ENCODE measurements around the gene CEP170B. TPM values are rescaled to one million over a fixed set of nuclear protein-coding genes. Genes with fewer than 3 reads are reported as not detected.
"Not testable (repeated sequence)": the region's sequence is repeated elsewhere in the genome, so short reads cannot be mapped to it uniquely, and the experiment has no call there.

CEP170B gene
- total and polyA plus RNA-seq, 2 donors (not counting 3 experiments of a cell fraction or from before 2014, with no cell fraction given): 13.9 to 38.6 TPM

GRCh38 chr14:104856869-104857860 lies 7.9 kb upstream of the CEP170B start:
- H3K9ac ChIP-seq (replicated peaks; ENCODE audit: extremely low read depth, insufficient read depth, low read length): no peak overlapping the region
- ChIA-PET POLR2A (no interaction called here), CTCF (no interaction called here)
- H3K27ac ChIP-seq (ENCODE audit: insufficient read depth, low read depth, low read length): no peak overlapping the region
- dilution Hi-C loops (cut with MboI; ENCODE audit: extremely low pct_ligation_motif_present, low sequenced_read_pairs) (no loop called here), intact Hi-C loops (cut with micrococcal nuclease) (no loop called here)
- H3K36me3 ChIP-seq (ENCODE audit: control insufficient read depth in 2 of 2, extremely low read depth in 1 of 2, insufficient read depth in 2 of 2, low read length in 2 of 2): no peaks in the 10 kb centered on the region
- DNase-seq (ENCODE audit: low read depth, low spot score) (no peak), FAIRE-seq (no peak)
- no peaks in the 10 kb centered on the region for H4K20me1 ChIP-seq (replicated peaks; ENCODE audit: control insufficient read depth, extremely low read depth, insufficient read depth, low read length)
- no TSS peak for BruUV-seq (replicated peaks)
- H3K4me1 ChIP-seq (ENCODE audit: control insufficient read depth, extremely low read depth, insufficient read depth, low read length): no peaks in the 10 kb centered on the region
- H3K9me1 ChIP-seq (replicated peaks; ENCODE audit: control insufficient read depth, extremely low read depth, insufficient read depth, low read length): no peaks in the 10 kb centered on the region
- no peak overlapping the region for H2AFZ ChIP-seq (ENCODE audit: low read depth, low read length)
- H3K27me3 ChIP-seq (ENCODE audit: control insufficient read depth in 2 of 2, insufficient read depth in 2 of 2, low read length in 2 of 2): peaks cover 0 to 3% of the 10 kb centered on the region in 2 experiments
- TF ChIP-seq MAX (IDR thresholded peaks at IDR 0.05; ENCODE audit: insufficient read depth, insufficient read length) (no peak), POLR2AphosphoS5 (IDR thresholded peaks at IDR 0.05; ENCODE audit: insufficient read depth, low read depth, low read length) (no peak), GATA2 (IDR thresholded peaks at IDR 0.05; ENCODE audit: insufficient read depth, insufficient read length, low read depth, low read length) (no peak), JUN (IDR thresholded peaks at IDR 0.05; ENCODE audit: borderline replicate concordance, insufficient read depth, insufficient read length, low read depth) (no peak), CTCF (IDR thresholded peaks at IDR 0.05; ENCODE audit: extremely low read depth in 1 of 2, insufficient read depth in 1 of 2, low read depth in 1 of 2, low read length in 2 of 2) (no peak), EZH2 (IDR thresholded peaks at IDR 0.05; ENCODE audit: borderline replicate concordance, low read depth, low read length, severe bottlenecking) (no peak), POLR2A (IDR thresholded peaks at IDR 0.05; ENCODE audit: low read depth, low read length) (no peak), FOS (IDR thresholded peaks at IDR 0.05; ENCODE audit: borderline replicate concordance, insufficient read depth, low read length) (no peak), MYC (IDR thresholded peaks at IDR 0.05; ENCODE audit: low read depth, low read length) (no peak)
- no peaks in the 10 kb centered on the region for H3K79me2 ChIP-seq (ENCODE audit: control insufficient read depth, insufficient read depth, low read length)
- no peaks in the 10 kb centered on the region for H3K9me3 ChIP-seq (replicated peaks; ENCODE audit: control insufficient read depth, insufficient read depth, low read length)
- no peak overlapping the region for H3K4me2 ChIP-seq (ENCODE audit: insufficient read depth, low read length)
- no peak overlapping the region for H3K4me3 ChIP-seq (replicated peaks in 1 of 3; ENCODE audit: insufficient read depth in 1 of 3, low read depth in 1 of 3, low read length in 3 of 3)

GRCh38 chr14:104857931-104858330 lies 7.1 kb upstream of the CEP170B start:
- CTCF ChIA-PET; BruUV-seq (replicated peaks); DNase-seq (ENCODE audit: low read depth, low spot score); H3K27ac ChIP-seq (ENCODE audit: insufficient read depth, low read depth, low read length); dilution Hi-C loops (cut with MboI; ENCODE audit: extremely low pct_ligation_motif_present, low sequenced_read_pairs); H3K9me1 ChIP-seq (replicated peaks; ENCODE audit: control insufficient read depth, extremely low read depth, insufficient read depth, low read length); H3K27me3 ChIP-seq (ENCODE audit: control insufficient read depth in 2 of 2, insufficient read depth in 2 of 2, low read length in 2 of 2); H2AFZ ChIP-seq (ENCODE audit: low read depth, low read length); H3K4me3 ChIP-seq (replicated peaks in 1 of 3; ENCODE audit: insufficient read depth in 1 of 3, low read depth in 1 of 3, low read length in 3 of 3); H3K36me3 ChIP-seq (ENCODE audit: control insufficient read depth in 2 of 2, extremely low read depth in 1 of 2, insufficient read depth in 2 of 2, low read length in 2 of 2); H3K79me2 ChIP-seq (ENCODE audit: control insufficient read depth, insufficient read depth, low read length); FAIRE-seq; H3K9ac ChIP-seq (replicated peaks; ENCODE audit: extremely low read depth, insufficient read depth, low read length); POLR2A ChIA-PET; intact Hi-C loops (cut with micrococcal nuclease); H3K9me3 ChIP-seq (replicated peaks; ENCODE audit: control insufficient read depth, insufficient read depth, low read length); H3K4me1 ChIP-seq (ENCODE audit: control insufficient read depth, extremely low read depth, insufficient read depth, low read length); H4K20me1 ChIP-seq (replicated peaks; ENCODE audit: control insufficient read depth, extremely low read depth, insufficient read depth, low read length); H3K4me2 ChIP-seq (ENCODE audit: insufficient read depth, low read length): not testable (repeated sequence)
